ENCODE measurements around the gene CUL2. TPM values are rescaled to one million over a fixed set of nuclear protein-coding genes. Genes with fewer than 3 reads are reported as not detected.

Gene CUL2
- total RNA-seq, 1 experiment from 2014 or later, result 32.4 TPM

DNA sequence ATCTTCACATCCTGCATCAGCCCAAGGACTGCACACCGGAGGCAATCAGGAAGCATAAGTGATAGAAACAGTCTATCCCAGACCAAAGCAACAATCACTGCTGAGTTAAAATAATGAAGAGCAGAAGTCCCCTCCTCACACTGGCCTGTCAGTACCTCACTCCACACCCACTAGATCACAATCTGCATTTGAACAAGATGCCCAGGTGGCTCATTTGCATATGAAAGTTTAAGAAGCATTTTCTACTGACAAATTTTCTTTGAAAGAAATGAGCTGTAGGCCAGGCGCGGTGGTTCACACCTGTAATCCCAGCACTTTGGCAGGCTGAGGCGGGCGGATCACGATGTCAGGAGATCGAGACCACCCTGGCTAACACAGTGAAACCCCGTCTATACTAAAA, 77.4 kb downstream of the CUL2 start:
- no peak for ATAC-seq
- Histone ChIP-seq H3K4me3 (ENCODE audit: low read depth in 2 of 2, low read length in 2 of 2) (no peak overlapping the region), H3K4me1 (ENCODE audit: control insufficient read depth, insufficient read depth, low read length) (peaks cover 7% of the 10 kb centered on the region; the same call in 1 of the 2 replicates), H3K9me3 (ENCODE audit: control insufficient read depth, insufficient read depth, low read depth, low read length) (no peaks in the 10 kb centered on the region), H3K27me3 (ENCODE audit: control insufficient read depth, insufficient read depth, low read length) (no peaks in the 10 kb centered on the region), H3K36me3 (ENCODE audit: control insufficient read depth, insufficient read depth, low read length) (peaks cover 2% of the 10 kb centered on the region), H3K27ac (ENCODE audit: low read length) (no peak overlapping the region)
- intact Hi-C loops (cut with micrococcal nuclease; ENCODE audit: unreplicated experiment), result no loop called here
- CTCF ChIA-PET, result no interaction called here
- BruUV-seq (replicated peaks), result no TSS peak
- no peak for DNase-seq (ENCODE audit: low read depth, low spot score)
- POLR2A ChIA-PET, result no interaction called here
- TF ChIP-seq REST (IDR thresholded peaks at IDR 0.05; ENCODE audit: insufficient read depth in 1 of 2, low read depth in 2 of 2, low read length in 1 of 2) (no peak), CTCF (IDR thresholded peaks at IDR 0.05) (no peak), TCF7L2 (IDR thresholded peaks at IDR 0.05; ENCODE audit: low read depth, low read length) (no peak), POLR2AphosphoS5 (IDR thresholded peaks at IDR 0.05; ENCODE audit: low read depth, low read length) (no peak), SIN3A (IDR thresholded peaks at IDR 0.05; ENCODE audit: borderline replicate concordance, insufficient read depth, low read depth, low read length) (no peak)
- in situ Hi-C loops (cut with HindIII; ENCODE audit: low pct_unique_long_range_greater_than_20kb, low sequenced_read_pairs), result no loop called here

GRCh38 chr10:35011771-35012191, 78.4 kb downstream of the CUL2 start:
- TF ChIP-seq REST (IDR thresholded peaks at IDR 0.05; ENCODE audit: insufficient read depth in 1 of 2, low read depth in 2 of 2, low read length in 1 of 2), result no peak
- TF ChIP-seq SIN3A (IDR thresholded peaks at IDR 0.05; ENCODE audit: borderline replicate concordance, insufficient read depth, low read depth, low read length), result no peak
- TF ChIP-seq POLR2AphosphoS5 (IDR thresholded peaks at IDR 0.05; ENCODE audit: low read depth, low read length), result no peak
- TF ChIP-seq CTCF (IDR thresholded peaks at IDR 0.05), result no peak
- no peak for TF ChIP-seq TCF7L2 (IDR thresholded peaks at IDR 0.05; ENCODE audit: low read depth, low read length)
- BruUV-seq (replicated peaks), result no TSS peak
- Histone ChIP-seq H3K4me3 (ENCODE audit: low read depth in 2 of 2, low read length in 2 of 2) (no peak overlapping the region), H3K27ac (ENCODE audit: low read length) (no peak overlapping the region), H3K27me3 (ENCODE audit: control insufficient read depth, insufficient read depth, low read length) (no peaks in the 10 kb centered on the region), H3K9me3 (ENCODE audit: control insufficient read depth, insufficient read depth, low read depth, low read length) (no peaks in the 10 kb centered on the region), H3K36me3 (ENCODE audit: control insufficient read depth, insufficient read depth, low read length) (peaks cover 2% of the 10 kb centered on the region), H3K4me1 (ENCODE audit: control insufficient read depth, insufficient read depth, low read length) (peaks cover 7% of the 10 kb centered on the region; the same call in 1 of the 2 replicates)
- ChIA-PET POLR2A (no interaction called here), CTCF (no interaction called here)
- in situ Hi-C loops (cut with HindIII; ENCODE audit: low pct_unique_long_range_greater_than_20kb, low sequenced_read_pairs) (no loop called here), intact Hi-C loops (cut with micrococcal nuclease; ENCODE audit: unreplicated experiment) (no loop called here)
- no peak for DNase-seq (ENCODE audit: low read depth, low spot score)
- no peak for ATAC-seq
